RPMI8226 (cell line): ENCODE data around the gene CTSC.

Source experiments
- DNase-seq: peaks from one replicate; pipeline ENCODE4 v3.0.0-alpha.2; 2015

Gene CTSC

GRCh38 chr11:88315015-88315414 is 22.5 kb downstream of the CTSC start:
- no peak for DNase-seq

GRCh38 chr11:88313441-88313840 is 24.1 kb downstream of the CTSC start:
- no peak for DNase-seq

GRCh38 chr11:88312628-88313027 is 24.9 kb downstream of the CTSC start:
- no peak for DNase-seq

GRCh38 chr11:88310246-88310645 is 27.3 kb downstream of the CTSC start:
- DNase-seq, result no peak

- DNase-seq, result no peak
These were observed 29.0 kb downstream of the CTSC start for GRCh38 chr11:88308576-88308975.

- no peak for DNase-seq
These were observed 29.6 kb downstream of the CTSC start for GRCh38 chr11:88307749-88308425.

- no peak for DNase-seq
These were observed 30.8 kb downstream of the CTSC start for GRCh38 chr11:88306785-88307184.

GRCh38 chr11:88305430-88305829 is 32.1 kb downstream of the CTSC start:
- no peak for DNase-seq

GRCh38 chr11:88304352-88304751 is 33.2 kb downstream of the CTSC start:
- no peak for DNase-seq

- no peak for DNase-seq
These were observed 34.5 kb downstream of the CTSC start for GRCh38 chr11:88303037-88303436.

- DNase-seq, result no peak
These were observed 35.9 kb downstream of the CTSC start for GRCh38 chr11:88301488-88302140.

GRCh38 chr11:88300888-88301487 is 36.5 kb downstream of the CTSC start:
- DNase-seq, result no peak

GRCh38 chr11:88297863-88298262 is 39.7 kb downstream of the CTSC start:
- DNase-seq, result no peak

GRCh38 chr11:88297421-88297820 is 40.1 kb downstream of the CTSC start:
- DNase-seq, result no peak

- DNase-seq, result no peak
These were observed 42.5 kb downstream of the CTSC start for GRCh38 chr11:88295028-88295427.

GRCh38 chr11:88293931-88294330 is 43.6 kb downstream of the CTSC start:
- no peak for DNase-seq

GRCh38 chr11:88292171-88292843 is 45.2 kb downstream of the CTSC start:
- DNase-seq, result peak; percentile 18

- no peak for DNase-seq
These were observed 49.0 kb downstream of the CTSC start for GRCh38 chr11:88288560-88288959.

GRCh38 chr11:88284336-88285050 is 53.0 kb downstream of the CTSC start:
- DNase-seq, result no peak

- no peak for DNase-seq
These were observed 54.6 kb downstream of the CTSC start for GRCh38 chr11:88282747-88283515.

- no peak for DNase-seq
These were observed 56.2 kb downstream of the CTSC start for GRCh38 chr11:88281317-88281712.

- no peak for DNase-seq
These were observed 56.7 kb downstream of the CTSC start for GRCh38 chr11:88280673-88281316.
